ENCODE data around the gene HNF1B. TPM values are rescaled to one million over a fixed set of nuclear protein-coding genes. Genes with fewer than 3 reads are reported as not detected.

The HNF1B gene
- total and polyA plus RNA-seq, 10 of the 15 experiments (the other 5 are each of a cell fraction or from before 2014, with no cell fraction given) = 0.51 to 12.7 (median 1.9) TPM

- TF ChIP-seq HCFC1 (IDR thresholded peaks at IDR 0.05; ENCODE audit: low read length) = no peak
- peak; percentile 75 for TF ChIP-seq MTA2 (IDR thresholded peaks at IDR 0.05; ENCODE audit: low read depth)
- TF ChIP-seq IKZF2 (IDR thresholded peaks at IDR 0.05) = peak; percentile 74 to 82; a peak in 3 of 4 replicates
- TF ChIP-seq POLR2AphosphoS2 (IDR thresholded peaks at IDR 0.05; ENCODE audit: low read depth, low read length) = no peak
- TF ChIP-seq BMI1 (IDR thresholded peaks at IDR 0.05; ENCODE audit: borderline replicate concordance) = peak; percentile 37; the same call in 1 of the 2 replicates
- TF ChIP-seq SPI1 (IDR thresholded peaks at IDR 0.05; ENCODE audit: borderline replicate concordance, insufficient read depth, low read depth, low read length) = peak; percentile 79
- TF ChIP-seq RUNX3 (IDR thresholded peaks at IDR 0.05; ENCODE audit: low read length) = peak; percentile 68
- TF ChIP-seq SREBF1 (IDR thresholded peaks at IDR 0.05; ENCODE audit: low read length) = no peak
- no peak for TF ChIP-seq E4F1 (IDR thresholded peaks at IDR 0.05; ENCODE audit: borderline replicate concordance, partially characterized antibody)
- no peak for TF ChIP-seq ELK1 (IDR thresholded peaks at IDR 0.05; ENCODE audit: low read depth, low read length)
- TF ChIP-seq E2F4 (IDR thresholded peaks at IDR 0.05; ENCODE audit: low read depth, low read length) = no peak
- no peak for TF ChIP-seq ETV6 (conservative IDR thresholded peaks at IDR 0.05 in 1 of 2, IDR thresholded peaks at IDR 0.05 in 1 of 2; ENCODE audit: borderline replicate concordance in 1 of 2, low read depth in 1 of 2)
- no peak for TF ChIP-seq CBX5 (IDR thresholded peaks at IDR 0.05; ENCODE audit: low read depth)
- TF ChIP-seq NR2C1 (IDR thresholded peaks at IDR 0.05) = peak; percentile 53; the same call in 1 of the 2 replicates
- peak; percentile 97 for TF ChIP-seq NR2F1 (conservative IDR thresholded peaks at IDR 0.05)
- no peak for TF ChIP-seq TCF7 (IDR thresholded peaks at IDR 0.05; ENCODE audit: borderline replicate concordance)
- TF ChIP-seq MYB (IDR thresholded peaks at IDR 0.05; ENCODE audit: borderline replicate concordance, low read depth, low read length) = no peak
- no peak for TF ChIP-seq MTA3 (IDR thresholded peaks at IDR 0.05; ENCODE audit: borderline replicate concordance, low read length)
- TF ChIP-seq NRF1 (conservative IDR thresholded peaks at IDR 0.05; ENCODE audit: low read depth, low read length) = no peak
- TF ChIP-seq PRDM15 (CRISPR knock-in tag; IDR thresholded peaks at IDR 0.05) = no peak
- TF ChIP-seq HDGF (IDR thresholded peaks at IDR 0.05) = no peak
- TF ChIP-seq ZBTB33 (IDR thresholded peaks at IDR 0.05) = no peak
Measured at GRCh38 chr17:37769050-37769449, 24.2 kb upstream of the HNF1B start (continued).
